HuH-7.5 (cell line): ENCODE data around the gene PPP1CB.
"Not testable (repeated sequence)": the region's sequence is repeated elsewhere in the genome, so short reads cannot be mapped to it uniquely, and the experiment has no call there.

Source experiments
- DNase-seq: peaks from one replicate; pipeline ENCODE4 v3.0.0; 2011; ENCODE audit warnings: low spot score

PPP1CB gene

DNA sequence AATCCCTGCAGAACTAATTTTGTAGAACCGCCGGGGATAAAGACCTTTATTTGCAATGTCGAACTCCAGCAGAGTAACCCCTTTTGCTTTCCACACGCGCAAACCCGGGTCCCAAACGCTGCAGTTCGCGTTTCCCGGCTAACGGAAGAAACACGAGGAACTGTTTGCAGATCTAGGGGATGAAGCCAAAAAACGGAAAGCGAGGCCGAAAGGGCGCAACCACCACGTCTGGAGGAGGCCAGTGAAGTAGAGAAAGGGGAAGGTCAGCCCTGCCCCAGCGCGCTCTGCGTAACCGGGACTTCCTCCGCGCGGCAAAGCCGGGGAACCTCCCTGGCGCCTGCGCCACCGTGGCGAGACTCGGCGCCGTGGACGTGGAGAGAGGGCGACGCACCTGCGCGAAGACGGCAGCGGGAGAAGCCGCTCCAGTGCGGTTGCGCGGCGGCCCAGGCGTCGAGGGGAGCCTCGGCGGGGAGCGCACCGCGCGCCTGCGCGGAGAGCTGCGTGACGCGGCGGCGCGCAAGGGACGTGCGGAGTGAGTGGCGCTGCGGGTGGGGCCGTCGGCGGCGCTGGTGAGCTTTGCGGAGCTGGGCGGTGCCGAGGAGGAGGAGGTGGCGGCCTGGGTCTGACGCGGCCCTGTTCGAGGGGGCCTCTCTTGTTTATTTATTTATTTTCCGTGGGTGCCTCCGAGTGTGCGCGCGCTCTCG lies at the start of gene PPP1CB:
TSS of gene PPP1CB (plus strand) at position 579 of the 704 bp plus-strand sequence. CDS start 295 bp downstream, outside the sequence.
- peak; percentile 77 for DNase-seq

GRCh38 chr2:28702415-28702861 lies 49.2 kb upstream of the PPP1CB start:
- DNase-seq = no peak

GRCh38 chr2:28702878-28703277 lies 48.8 kb upstream of the PPP1CB start:
- no peak for DNase-seq

GRCh38 chr2:28704621-28705020 lies 47.0 kb upstream of the PPP1CB start:
- no peak for DNase-seq

DNA sequence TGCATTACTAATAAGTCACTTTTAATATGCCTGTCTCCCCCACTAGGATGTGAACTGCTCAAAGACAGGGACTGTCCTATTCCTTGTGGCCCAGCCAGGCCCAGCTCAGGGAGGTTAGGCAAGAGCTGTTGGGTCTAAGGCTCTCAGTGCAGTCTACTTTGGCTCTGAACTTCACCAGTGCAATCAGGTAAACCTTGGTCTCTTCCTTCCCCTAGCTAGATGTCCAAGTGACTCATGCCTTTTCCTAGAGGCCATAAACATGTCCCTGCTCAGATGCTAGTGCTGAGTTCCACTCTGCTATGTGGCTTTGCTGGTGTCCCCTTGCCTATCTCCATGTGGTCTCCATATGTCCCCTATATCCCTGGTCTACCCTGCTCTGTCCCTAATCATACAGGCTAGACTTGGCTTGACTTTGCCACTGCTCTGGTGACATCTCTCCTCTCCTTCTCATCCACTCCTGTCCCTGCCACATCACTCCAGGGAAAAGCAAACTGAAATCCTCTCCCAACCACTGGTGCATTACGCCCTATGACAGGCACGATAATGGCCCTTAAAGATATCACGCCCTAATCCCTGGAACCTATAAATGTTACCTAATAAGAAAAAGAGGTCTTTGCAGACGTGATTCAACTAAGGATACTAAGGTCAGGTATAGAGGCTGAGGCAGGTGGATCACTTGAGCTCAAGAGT lies 45.7 kb upstream of the PPP1CB start:
- DNase-seq = no peak

DNA sequence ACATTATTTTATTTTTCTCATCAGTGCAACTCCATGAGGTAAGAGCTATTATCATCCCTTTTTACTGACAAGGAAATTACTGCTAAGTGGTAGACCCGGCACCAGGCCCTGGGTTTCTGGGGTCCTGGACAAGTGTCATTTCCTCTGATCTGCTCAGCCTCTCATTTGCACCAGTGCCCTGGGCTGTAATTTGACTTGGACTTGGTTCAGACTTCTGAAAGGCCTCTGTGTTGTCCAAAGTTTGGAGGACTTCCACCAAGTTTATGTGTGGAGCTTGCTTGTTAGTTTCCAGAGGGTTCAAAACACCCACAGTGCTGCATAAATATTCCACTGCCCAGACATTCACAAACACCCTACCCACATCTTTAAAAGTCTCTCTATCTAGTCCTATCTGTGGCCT lies 44.0 kb upstream of the PPP1CB start:
- no peak for DNase-seq

- peak; percentile 25 for DNase-seq
These were observed 42.5 kb upstream of the PPP1CB start for GRCh38 chr2:28709101-28709500.

GRCh38 chr2:28710545-28710944 lies 41.1 kb upstream of the PPP1CB start:
- DNase-seq = no peak

DNA sequence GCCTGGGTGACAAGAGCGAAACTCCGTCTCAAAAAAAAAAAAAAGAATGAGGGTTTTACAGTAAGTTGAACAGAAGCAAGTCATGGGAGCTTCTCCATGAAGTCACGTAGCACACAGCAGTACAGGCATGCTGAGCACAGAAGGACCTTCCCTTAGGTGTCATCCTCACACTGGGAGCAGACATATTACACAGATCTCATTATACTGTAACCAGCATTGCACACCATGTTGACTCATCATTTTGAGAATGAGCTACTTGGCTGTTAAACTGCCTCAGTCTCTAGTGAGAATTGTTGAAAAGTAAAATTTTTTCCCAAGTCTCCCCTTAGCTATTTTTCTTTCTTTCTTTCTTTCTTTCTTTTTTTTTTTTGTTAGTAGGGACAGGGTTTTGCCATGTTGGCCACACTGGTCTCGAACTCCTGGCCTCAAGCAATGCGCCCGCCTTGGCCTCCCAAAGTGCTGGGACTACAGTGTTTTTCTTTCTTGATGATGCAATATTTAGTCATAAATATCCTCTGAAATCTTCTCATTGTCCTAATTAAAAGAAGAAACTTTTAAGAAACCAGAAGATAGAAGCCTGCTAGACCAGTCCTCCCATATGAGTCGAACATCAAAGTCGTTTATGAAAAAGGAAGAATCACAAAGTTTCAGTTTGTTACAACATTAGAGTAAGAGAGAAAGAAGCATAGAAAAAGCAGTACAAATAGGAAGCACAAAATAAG lies 37.9 kb upstream of the PPP1CB start:
- DNase-seq = no peak

DNA sequence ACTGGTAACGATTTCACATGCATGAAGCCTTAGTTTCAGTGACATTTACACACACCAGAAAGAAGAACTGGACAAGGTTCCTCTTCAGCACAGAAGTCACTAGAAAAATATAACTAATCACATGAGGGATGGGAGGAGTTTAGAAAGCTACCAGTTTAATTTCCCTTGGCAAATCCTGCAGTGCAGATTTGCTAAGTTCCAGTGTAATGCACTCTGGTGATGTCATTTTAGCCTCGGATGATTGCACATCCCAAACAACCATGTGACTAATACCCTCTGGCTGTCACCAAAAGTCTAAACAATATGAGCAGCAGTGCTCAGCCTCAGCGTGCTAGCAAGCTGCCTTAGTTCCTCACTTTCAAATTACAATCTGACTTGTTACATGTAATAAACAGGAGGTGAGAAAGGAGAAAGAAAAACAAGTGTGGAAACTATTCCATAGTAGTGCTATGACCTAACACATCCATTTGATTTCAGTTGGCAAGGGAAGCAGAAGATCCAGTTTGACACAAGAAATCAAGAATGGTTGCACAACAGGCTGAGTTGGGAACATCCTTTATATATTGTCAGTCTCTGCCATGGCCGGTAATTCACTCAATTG lies 35.3 kb upstream of the PPP1CB start:
- DNase-seq = peak; percentile 21

GRCh38 chr2:28717339-28717758 lies 34.3 kb upstream of the PPP1CB start:
- DNase-seq = no peak

DNA sequence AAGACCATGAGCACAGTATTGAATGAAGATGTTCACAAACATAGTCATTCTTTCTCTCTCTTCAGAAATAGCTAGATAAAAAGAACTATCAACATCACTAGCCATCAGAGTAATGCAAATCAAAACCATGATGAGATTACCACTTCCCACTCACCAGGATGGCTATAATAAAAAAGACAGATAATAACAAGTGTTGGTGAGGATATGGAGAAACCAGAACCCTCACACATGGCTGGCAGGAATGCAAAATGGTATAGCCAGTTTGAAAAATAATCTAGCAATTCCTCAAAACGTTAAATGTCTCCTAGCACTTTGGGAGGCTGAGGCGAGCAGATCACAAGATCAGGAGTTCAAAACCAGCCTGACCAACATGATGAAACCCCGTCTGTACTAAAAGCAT lies 31.3 kb upstream of the PPP1CB start:
- DNase-seq = no peak

GRCh38 chr2:28721601-28722191 lies 29.9 kb upstream of the PPP1CB start:
- no peak for DNase-seq

GRCh38 chr2:28725021-28725711 lies 26.5 kb upstream of the PPP1CB start:
- no peak for DNase-seq

DNA sequence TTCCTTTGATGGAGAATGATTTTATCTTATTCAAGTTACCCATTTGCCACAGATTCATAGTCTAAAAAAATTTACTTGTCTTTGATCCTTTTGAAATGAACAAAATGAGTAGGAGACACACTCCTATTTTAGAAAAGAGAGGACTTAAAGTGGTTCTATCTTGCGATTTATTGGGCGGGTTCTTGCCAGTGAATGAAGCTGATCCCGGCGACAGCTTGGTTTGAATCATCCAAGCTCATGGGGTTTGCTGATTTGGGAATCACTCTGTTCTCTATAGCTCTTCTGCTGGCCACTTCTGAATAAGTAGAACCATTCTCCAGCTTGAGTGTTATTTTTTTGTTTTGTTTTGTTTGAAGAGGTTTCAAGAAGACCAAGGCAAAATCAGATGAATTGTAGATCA lies 25.5 kb upstream of the PPP1CB start:
- DNase-seq = no peak

DNA sequence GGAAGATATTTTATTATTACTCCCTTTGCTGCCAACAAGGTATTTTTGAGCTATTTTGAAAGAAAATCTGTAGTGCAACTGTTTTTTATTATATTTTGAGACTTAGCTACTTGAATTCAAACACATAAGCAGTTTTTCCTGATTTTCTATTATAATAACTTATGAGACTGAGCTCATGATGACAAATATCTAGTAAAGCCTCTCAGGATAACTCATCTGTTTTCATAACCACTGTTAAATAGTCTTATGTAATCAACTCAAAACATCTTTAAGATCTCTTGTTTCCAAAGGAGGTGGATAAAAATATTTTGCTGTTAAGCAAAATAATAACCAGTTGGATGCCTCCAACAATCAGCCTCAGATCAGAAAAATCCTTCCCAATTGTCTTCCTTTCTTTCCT lies 21.9 kb upstream of the PPP1CB start:
- no peak for DNase-seq

DNA sequence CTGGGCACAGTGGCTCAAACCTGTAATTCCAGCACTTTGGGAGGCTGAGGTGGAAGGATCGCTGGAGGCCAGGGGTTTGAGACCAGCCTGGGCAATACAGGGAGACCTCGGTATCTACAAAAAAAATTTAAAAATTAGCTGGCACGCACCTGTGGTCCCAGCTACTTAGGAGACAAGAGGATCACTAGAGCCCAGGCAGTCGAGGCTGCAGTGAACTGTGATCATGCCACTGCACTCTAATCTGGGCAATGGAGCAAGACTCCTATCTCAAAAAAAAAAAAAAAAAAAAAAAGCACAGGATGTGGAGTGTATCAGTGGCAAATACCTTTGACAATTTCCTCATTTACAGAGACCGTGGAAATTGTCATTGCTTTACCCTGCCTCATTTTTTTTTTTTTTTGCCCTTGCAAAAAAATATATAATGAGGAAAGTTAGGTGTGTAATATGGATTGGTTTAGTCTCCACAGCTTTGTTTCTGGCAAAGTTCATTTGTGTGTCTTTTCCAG lies 20.9 kb upstream of the PPP1CB start:
- no peak for DNase-seq

DNA sequence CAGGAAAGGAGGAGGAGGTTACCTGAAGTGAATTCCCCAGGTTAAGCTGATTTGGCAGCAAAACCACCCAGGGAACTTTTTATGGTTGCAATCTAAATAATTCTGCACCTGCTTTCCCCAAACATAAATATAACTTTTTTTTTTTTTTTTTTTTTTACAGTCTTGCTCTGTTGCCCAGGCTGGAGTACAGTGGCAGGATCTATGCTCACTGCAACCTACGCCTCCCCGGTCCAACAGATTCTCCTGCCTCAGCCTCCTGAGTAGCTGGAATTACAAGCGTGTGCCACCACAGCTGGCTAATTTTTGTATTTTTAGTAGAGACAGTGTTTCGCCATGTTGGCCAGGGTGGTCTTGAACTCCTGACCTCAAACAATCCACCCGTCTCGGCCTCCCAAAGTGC lies 16.1 kb upstream of the PPP1CB start:
- no peak for DNase-seq

DNA sequence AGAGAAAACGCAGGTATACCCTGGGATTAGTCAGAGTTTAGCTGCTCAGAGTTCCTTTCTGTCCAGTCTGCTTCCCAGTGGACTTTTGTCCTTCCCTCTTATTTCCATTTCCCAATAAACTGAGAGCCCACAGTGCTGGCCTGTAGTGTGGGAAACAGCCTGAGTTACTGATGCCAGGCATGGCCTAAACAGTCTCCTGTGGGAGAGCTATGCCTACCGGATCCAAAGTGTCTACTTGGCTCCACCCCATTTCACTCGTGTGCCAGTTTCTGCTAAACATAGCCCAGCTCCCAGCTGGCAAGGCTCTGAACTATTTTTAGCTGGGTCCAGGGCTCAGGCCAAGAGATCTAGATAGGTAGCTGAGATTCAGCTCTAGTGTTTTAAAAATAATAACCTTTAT lies 15.6 kb upstream of the PPP1CB start:
- DNase-seq = no peak

- DNase-seq = no peak
These were observed 14.0 kb upstream of the PPP1CB start for GRCh38 chr2:28737655-28738054.

DNA sequence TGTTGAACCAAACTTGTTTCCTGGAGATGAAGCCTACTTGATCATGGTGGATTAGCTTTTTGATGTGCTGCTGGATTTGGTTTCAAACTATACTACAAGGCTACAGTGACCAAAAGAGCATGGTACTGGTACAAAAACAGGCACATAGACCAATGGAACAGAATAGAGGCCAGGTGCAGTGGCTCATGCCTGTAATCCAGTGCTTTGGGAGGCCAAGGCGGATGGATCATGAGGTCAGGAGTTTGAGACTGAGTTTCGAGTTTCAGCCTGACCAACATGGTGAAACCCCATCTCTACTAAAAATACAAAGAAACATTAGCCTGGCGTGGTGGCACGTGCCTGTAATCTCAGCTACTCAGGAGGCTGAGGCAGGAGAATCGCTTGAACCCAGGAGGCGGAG lies 9.0 kb upstream of the PPP1CB start:
- not testable (repeated sequence) for DNase-seq
